Activated CD4-positive, alpha-beta memory T cell treated with anti-CD3 and anti-CD28 coated beads for 36 hours (primary cell): ENCODE measurements around the gene TRAPPC2L. TPM values are rescaled to one million over a fixed set of nuclear protein-coding genes. Genes with fewer than 3 reads are reported as not detected.

ENCODE experiments used
- CTCF ChIA-PET: fragments of 350-600 bp; sonication (Branson Sonifier 250); formaldehyde crosslinking; loops from one replicate; lab custom pipeline; 2021; ENCODE audit warnings: antibody characterized with exemption, inconsistent platforms; lab: Charles Lee
- POLR2A ChIA-PET: fragments of 350-600 bp; sonication (Branson Sonifier 250); formaldehyde crosslinking; loops from one replicate; lab custom pipeline; 2021; ENCODE audit warnings: antibody characterized with exemption; lab: Charles Lee
- DNase-seq: peaks from one replicate; pipeline ENCODE4 v3.0.0-alpha.2; 2020
- H3K27ac Mint-ChIP-seq: one replicate; pipeline ENCODE4 v1.8.0; 2021; ENCODE audit warnings: mixed read lengths
- H3K27me3 Mint-ChIP-seq: one replicate; pipeline ENCODE4 v1.8.0; 2021; ENCODE audit warnings: mixed read lengths
- H3K36me3 Mint-ChIP-seq: one replicate; pipeline ENCODE4 v1.8.0; 2021; ENCODE audit warnings: mixed read lengths
- H3K4me1 Mint-ChIP-seq: one replicate; pipeline ENCODE4 v1.8.0; 2021; ENCODE audit warnings: low read depth, mixed read lengths
- H3K4me3 Mint-ChIP-seq: one replicate; pipeline ENCODE4 v1.8.0; 2021; ENCODE audit warnings: mild to moderate bottlenecking, mixed read lengths
- H3K9me3 Mint-ChIP-seq: one replicate; pipeline ENCODE4 v1.8.0; 2021; ENCODE audit warnings: mixed read lengths
- intact Hi-C: fragments of 100-400 bp; cut with micrococcal nuclease; formaldehyde crosslinking; loops from one replicate; pipeline ENCODE4 v1.15.1; 2023
- total RNA-seq, 2 experiments: library from RNA; stranded (reverse); gene quantifications; one replicate each; pipeline ENCODE4 v1.2.3, GENCODE V29; 2021

The TRAPPC2L gene
- total RNA-seq, 2 experiments from 2014 or later: 63.6 to 71.5 TPM

DNA sequence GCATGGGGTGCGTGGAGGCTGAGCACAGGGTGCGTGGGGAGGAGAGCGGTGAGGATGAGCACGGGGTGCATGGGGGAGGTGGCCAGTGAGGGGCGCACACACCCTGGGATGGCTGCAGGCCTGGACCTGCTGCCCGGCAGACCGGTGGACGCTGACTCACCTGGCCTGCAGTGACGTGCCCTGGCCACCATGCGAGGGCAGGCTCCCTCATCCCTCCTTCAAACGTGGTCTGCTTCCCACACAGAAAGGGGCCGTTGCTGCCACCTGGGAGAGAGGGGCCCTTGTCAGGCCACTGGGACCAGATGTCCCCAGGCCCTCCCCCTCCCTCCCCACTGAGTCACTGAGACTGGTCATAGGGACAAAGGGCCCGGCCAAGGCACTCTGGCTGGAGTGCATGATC is 25.1 kb upstream of the TRAPPC2L start:
- peaks cover 3% of the 10 kb centered on the region for H3K36me3 Mint-ChIP-seq
- ChIA-PET CTCF (no interaction called here), POLR2A (no interaction called here)
- DNase-seq: no peak
- no peaks in the 10 kb centered on the region for H3K9me3 Mint-ChIP-seq
- H3K4me1 Mint-ChIP-seq: no peaks in the 10 kb centered on the region
- intact Hi-C loops: no loop called here
- no peak overlapping the region for H3K4me3 Mint-ChIP-seq
- H3K27me3 Mint-ChIP-seq: no peaks in the 10 kb centered on the region
- H3K27ac Mint-ChIP-seq: no peak overlapping the region

DNA sequence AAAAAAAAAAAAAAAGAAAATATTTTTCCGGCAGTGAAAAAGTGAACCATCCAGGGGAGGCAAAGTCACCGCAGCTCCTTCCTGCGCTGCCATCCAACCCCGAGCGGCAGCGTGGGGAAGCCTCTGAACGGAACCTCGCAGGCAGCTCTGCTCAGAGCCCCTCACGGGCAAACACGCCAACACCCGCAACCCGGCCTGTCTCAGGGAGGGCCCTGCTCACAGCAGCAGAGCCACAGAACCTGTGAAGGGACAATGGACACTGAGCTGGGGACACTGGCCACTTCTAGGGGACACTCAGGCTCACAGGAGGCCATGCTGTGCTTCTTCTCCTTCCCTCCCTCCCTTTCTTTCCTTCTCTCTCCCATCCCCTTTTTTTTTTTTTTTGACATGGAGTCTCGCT is 23.8 kb upstream of the TRAPPC2L start:
- H3K27ac Mint-ChIP-seq: no peak overlapping the region
- H3K4me1 Mint-ChIP-seq: no peaks in the 10 kb centered on the region
- H3K27me3 Mint-ChIP-seq: no peaks in the 10 kb centered on the region
- DNase-seq: no peak
- H3K36me3 Mint-ChIP-seq: peaks cover 3% of the 10 kb centered on the region
- CTCF ChIA-PET: no interaction called here
- intact Hi-C loops: no loop called here
- H3K9me3 Mint-ChIP-seq: no peaks in the 10 kb centered on the region
- POLR2A ChIA-PET: no interaction called here
- H3K4me3 Mint-ChIP-seq: no peak overlapping the region

DNA sequence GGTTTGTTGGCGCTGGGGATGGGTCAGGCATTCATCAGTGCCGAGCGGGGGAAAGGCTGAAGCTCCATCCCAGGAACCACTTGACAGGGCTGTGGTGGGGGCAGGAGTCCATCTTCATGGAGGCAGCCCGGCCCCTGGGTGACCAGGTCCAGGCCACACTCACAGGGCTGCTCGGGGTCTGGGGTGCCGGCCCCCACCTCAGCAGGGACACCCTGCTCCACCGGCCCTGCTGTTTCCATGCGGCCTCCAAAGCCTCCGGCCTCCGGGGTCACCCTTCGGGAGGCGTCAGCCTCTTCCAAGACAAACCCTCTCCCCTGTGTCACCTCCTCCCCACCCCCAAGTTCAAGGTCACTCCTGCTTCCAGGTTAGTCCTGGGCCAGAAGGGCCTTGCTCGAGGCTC is 22.3 kb upstream of the TRAPPC2L start:
- intact Hi-C loops: no loop called here
- no peak overlapping the region for H3K4me3 Mint-ChIP-seq
- H3K27ac Mint-ChIP-seq: no peak overlapping the region
- ChIA-PET CTCF (no interaction called here), POLR2A (no interaction called here)
- no peaks in the 10 kb centered on the region for H3K4me1 Mint-ChIP-seq
- DNase-seq: no peak
- H3K36me3 Mint-ChIP-seq: peaks cover 3% of the 10 kb centered on the region
- no peaks in the 10 kb centered on the region for H3K27me3 Mint-ChIP-seq
- no peaks in the 10 kb centered on the region for H3K9me3 Mint-ChIP-seq

DNA sequence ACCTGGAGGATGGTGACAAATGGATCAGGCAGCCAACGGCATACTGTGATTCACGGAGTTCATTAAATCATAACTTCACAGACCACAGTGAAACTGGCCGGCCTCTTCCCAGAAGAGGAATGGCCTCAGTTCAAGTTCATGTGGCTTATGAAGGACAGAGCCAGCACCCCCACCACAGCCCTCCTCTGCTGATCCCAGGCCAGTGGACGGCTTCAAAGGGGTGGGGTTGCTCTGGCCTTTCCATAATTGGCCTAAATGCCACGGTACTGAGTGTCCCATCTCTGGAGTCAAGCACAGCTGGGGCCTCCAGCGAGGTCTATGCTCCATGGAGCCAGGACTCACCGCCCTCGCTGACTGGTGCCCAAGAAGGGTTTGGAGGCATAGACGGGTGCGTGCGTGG is 21.5 kb upstream of the TRAPPC2L start:
- H3K27ac Mint-ChIP-seq: no peak overlapping the region
- H3K9me3 Mint-ChIP-seq: no peaks in the 10 kb centered on the region
- intact Hi-C loops: no loop called here
- no peak overlapping the region for H3K4me3 Mint-ChIP-seq
- H3K4me1 Mint-ChIP-seq: no peaks in the 10 kb centered on the region
- H3K36me3 Mint-ChIP-seq: peaks cover 3% of the 10 kb centered on the region
- POLR2A ChIA-PET: no interaction called here
- CTCF ChIA-PET: no interaction called here
- no peak for DNase-seq
- no peaks in the 10 kb centered on the region for H3K27me3 Mint-ChIP-seq

DNA sequence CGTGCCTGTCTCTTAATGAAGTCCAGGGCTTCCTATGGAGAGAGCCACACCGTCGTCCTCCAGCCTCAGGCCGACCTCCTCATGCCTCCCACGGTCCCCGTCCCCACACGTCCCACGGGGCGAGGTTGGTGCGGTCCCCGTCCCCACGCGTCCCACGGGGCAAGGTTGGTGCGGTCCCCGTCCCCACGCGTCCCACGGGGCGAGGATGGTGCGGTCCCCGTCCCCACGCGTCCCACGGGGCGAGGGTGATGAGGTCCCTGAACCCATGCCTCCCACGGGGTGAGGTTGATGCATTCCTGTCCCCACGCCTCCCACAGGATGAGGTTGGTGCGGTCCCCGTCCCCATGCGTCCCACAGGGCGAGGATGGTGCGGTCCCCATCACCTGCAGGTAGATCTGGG is 21.1 kb upstream of the TRAPPC2L start:
- intact Hi-C loops: no loop called here
- ChIA-PET POLR2A (no interaction called here), CTCF (no interaction called here)
- no peak overlapping the region for H3K27ac Mint-ChIP-seq
- H3K36me3 Mint-ChIP-seq: peaks cover 3% of the 10 kb centered on the region
- no peak for DNase-seq
- H3K9me3 Mint-ChIP-seq: no peaks in the 10 kb centered on the region
- H3K4me3 Mint-ChIP-seq: no peak overlapping the region
- no peaks in the 10 kb centered on the region for H3K4me1 Mint-ChIP-seq
- H3K27me3 Mint-ChIP-seq: no peaks in the 10 kb centered on the region

DNA sequence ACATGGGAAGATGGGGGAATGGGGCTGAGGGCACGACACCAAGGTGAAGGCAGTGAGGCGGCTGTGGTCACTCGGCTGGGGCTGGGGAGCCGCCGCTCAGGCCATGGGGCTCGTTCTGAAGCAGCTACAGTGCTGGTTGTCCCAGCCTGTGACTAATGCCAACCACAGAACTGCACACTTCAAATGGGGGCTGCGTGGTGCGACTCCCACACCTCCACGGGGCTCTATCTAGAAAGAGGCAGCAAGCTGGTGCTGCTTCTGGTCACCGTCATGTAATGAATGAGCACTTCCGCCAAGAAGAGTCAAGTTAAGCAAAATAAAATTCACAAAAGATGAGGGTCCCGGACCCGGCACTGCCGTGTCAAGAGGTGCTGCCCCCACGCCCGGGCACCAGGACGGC is 20.1 kb upstream of the TRAPPC2L start:
- no peak overlapping the region for H3K4me3 Mint-ChIP-seq
- ChIA-PET CTCF (no interaction called here), POLR2A (interaction anchor here (0.6 kb wide), 1 partner anchor 30 kb away, joined by 3 read pairs; no protein-coding TSS in a partner anchor)
- DNase-seq: no peak
- peaks cover 3% of the 10 kb centered on the region for H3K36me3 Mint-ChIP-seq
- no peaks in the 10 kb centered on the region for H3K9me3 Mint-ChIP-seq
- no peaks in the 10 kb centered on the region for H3K4me1 Mint-ChIP-seq
- H3K27ac Mint-ChIP-seq: no peak overlapping the region
- no peaks in the 10 kb centered on the region for H3K27me3 Mint-ChIP-seq
- intact Hi-C loops: no loop called here

DNA sequence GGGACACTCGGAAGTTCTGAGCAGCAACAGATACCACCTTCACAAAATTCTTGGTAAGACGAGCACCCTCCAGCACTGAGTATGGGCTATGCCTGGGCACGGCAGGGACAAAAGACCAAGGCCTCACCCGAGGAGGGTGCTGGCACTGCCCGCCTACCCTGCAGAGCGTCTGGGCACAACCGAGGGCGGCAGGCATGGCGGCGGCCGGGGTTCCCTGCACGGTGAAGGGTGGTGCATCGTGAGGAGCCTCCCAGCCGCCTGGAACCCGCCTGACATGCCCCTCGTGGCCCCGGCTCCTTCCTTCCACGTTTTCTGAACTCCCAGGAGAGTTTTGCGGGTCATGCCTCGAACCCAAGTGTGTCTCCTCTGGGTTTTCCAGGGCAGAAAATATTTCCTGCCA is 19.1 kb upstream of the TRAPPC2L start:
- ChIA-PET POLR2A (no interaction called here), CTCF (no interaction called here)
- DNase-seq: no peak
- no peak overlapping the region for H3K4me3 Mint-ChIP-seq
- H3K27me3 Mint-ChIP-seq: no peaks in the 10 kb centered on the region
- no peaks in the 10 kb centered on the region for H3K4me1 Mint-ChIP-seq
- no peak overlapping the region for H3K27ac Mint-ChIP-seq
- intact Hi-C loops: no loop called here
- H3K36me3 Mint-ChIP-seq: peaks cover 3% of the 10 kb centered on the region
- no peaks in the 10 kb centered on the region for H3K9me3 Mint-ChIP-seq

DNA sequence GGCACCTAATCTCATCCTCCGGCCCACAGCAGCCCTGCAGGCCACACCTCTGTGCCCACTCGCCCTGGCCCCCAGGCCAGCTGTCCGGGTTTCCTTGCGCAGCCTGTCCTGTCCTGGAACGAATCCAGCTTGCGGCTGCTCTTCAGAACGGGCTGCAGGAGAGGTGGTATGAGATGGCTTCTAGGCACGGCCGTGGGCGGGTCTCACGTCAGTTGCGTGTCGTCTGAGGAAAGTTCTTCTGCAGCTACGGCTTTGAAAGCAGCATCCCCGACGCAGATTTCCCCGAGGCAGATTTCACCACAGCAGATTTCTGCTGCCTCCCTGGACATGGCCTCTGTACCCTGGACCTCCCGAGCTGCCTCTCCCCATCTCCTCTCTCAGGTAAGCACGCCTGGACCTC is 18.4 kb upstream of the TRAPPC2L start:
- Mint-ChIP-seq H3K4me1 (no peaks in the 10 kb centered on the region), H3K27me3 (no peaks in the 10 kb centered on the region), H3K36me3 (peaks cover 3% of the 10 kb centered on the region), H3K4me3 (no peak overlapping the region), H3K9me3 (no peaks in the 10 kb centered on the region), H3K27ac (no peak overlapping the region)
- DNase-seq: no peak
- ChIA-PET CTCF (no interaction called here), POLR2A (no interaction called here)
- intact Hi-C loops: no loop called here

DNA sequence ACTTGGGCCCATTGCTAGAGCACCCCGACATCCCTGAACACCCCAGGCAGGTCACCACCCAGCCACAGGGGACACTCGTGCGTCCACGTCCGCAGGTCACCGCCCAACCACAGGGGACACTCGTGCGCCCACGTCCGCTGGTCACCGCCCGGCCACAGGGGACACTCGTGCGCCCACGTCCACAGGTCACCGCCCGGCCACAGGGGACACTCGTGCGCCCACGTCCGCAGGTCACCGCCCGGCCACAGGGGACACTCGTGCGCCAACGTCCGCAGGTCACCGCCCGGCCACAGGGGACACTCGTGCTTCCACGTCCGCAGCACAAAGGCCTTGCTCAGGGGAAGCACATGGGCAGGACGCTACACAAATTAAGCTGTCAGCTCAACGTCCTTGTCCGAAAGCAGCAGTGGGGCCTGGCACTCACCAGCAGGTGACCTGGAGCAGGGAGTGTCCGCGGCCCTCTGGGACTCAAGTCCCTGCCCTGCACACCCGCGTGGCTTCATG is 17.8 kb upstream of the TRAPPC2L start:
- Mint-ChIP-seq H3K27ac (no peak overlapping the region), H3K9me3 (no peaks in the 10 kb centered on the region), H3K27me3 (no peaks in the 10 kb centered on the region), H3K4me1 (no peaks in the 10 kb centered on the region), H3K4me3 (no peak overlapping the region), H3K36me3 (peaks cover 3% of the 10 kb centered on the region)
- DNase-seq: no peak
- ChIA-PET CTCF (no interaction called here), POLR2A (no interaction called here)
- intact Hi-C loops: no loop called here

DNA sequence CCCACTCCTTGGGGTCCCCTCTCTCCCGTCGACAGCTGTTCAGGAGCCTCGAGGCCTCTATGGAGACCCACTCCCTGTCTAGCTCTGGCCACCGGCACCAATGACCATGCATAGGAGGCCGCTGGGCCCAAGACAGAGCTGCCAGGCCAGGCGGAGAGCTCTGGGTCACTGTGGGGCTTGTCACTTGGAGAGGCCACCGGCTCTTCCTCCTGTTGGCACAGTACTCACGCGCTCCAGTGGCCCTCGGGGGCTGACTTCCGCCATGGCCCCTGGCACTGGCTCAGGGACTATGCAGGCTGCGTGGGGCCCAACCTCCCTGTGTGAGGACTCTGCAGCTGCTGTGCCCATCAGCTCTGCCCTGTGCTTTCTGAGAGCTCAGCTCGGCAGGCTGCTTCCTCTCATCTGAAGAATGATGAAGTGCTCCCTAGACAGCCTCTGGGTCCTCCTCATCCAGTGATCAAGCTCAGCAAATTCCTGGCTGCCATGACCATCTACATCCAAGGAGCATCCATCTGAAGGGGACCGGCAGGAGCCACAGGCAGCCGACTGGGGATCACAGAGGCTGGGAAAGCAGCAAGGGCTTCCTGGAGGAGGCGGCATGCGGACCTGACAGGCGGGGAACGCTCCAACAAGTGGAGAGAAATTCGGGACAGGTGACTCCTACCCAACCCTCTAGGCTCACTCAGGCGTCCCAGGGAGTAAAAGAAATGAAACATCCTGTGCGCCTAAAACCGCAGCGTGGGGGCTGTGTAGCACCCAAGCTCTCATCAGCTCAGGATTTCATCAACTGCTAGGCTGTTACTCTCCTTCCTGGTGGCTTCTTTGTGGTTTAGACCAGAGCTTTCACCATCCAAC is 17.0 kb upstream of the TRAPPC2L start:
- intact Hi-C loops: no loop called here
- Mint-ChIP-seq H3K4me1 (no peaks in the 10 kb centered on the region), H3K4me3 (no peak overlapping the region), H3K9me3 (no peaks in the 10 kb centered on the region), H3K36me3 (peaks cover 3% of the 10 kb centered on the region), H3K27ac (no peak overlapping the region), H3K27me3 (no peaks in the 10 kb centered on the region)
- POLR2A ChIA-PET: no interaction called here
- CTCF ChIA-PET: no interaction called here
- DNase-seq: no peak

DNA sequence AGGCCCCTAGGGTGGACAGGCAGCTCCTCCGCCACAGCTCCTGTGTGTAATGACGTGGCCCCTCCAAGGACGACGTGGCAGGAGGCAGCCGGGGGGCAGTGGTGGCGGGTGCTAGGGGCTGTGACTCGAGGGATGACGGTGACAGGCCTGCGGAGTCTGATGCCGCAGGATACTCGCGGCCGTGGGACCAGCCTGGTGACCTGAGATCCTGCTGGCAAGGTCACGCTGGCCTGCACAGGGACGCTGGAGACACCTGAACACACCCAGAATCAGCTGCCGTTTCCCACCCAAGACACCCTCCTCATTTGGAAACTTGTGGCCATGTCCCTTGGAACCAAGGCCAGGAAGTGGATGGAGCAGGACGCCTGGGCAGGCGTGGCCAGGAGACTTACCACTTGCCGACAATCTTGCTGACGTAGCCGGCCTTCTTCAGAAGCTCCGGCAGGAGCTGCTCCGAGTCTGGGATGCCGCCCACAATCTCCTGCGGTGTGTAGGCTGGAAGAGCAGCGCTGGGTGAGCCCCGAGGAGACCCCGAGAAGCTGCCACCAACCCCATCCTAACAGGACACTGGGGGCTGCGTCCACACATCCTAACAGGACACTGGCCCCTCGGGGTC is 16.2 kb upstream of the TRAPPC2L start:
- Mint-ChIP-seq H3K4me3 (no peak overlapping the region), H3K27me3 (no peaks in the 10 kb centered on the region), H3K9me3 (no peaks in the 10 kb centered on the region), H3K27ac (no peak overlapping the region), H3K4me1 (no peaks in the 10 kb centered on the region), H3K36me3 (no peaks in the 10 kb centered on the region)
- ChIA-PET CTCF (no interaction called here), POLR2A (no interaction called here)
- no peak for DNase-seq
- intact Hi-C loops: no loop called here

DNA sequence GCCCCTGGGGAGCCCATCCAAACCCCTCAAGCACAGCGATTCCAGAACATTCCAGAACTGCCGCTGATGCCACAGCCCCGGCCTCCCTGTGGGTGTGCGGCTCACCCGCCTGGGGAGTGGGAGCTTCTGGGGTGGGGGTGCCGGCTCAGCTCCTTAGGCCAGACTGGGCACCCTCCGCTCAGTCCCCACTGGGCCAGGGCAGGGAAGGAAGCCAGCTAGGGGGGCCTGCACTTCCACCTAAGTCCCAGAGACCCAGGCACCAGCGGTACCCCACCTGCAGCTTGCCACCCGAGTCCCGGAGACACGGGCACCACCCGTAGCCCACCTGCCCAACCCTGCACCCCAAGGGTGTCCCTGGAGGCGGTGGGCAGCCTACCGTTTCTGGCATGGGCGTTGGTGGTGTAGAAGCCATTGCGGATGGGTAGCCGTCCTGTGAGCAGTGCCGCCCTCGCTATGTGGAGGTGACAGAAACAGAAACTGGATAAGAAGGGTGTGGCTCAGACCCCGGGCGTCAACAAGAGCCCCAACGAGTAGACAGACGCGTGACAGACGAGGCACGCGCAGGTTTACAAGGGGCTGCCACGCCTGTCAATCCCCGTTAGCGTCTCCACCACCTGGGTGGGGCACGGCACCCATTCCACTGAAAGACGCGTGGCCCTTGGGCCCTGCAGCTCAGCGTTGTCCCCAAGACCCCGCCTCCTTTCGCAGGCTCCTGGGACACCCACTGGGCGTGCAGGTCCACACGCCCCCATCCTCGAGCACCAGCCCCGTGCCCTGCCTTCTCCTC is 15.2 kb upstream of the TRAPPC2L start:
- CTCF ChIA-PET: no interaction called here
- no peak for DNase-seq
- H3K27me3 Mint-ChIP-seq: no peaks in the 10 kb centered on the region
- H3K4me1 Mint-ChIP-seq: no peaks in the 10 kb centered on the region
- H3K27ac Mint-ChIP-seq: no peak overlapping the region
- H3K9me3 Mint-ChIP-seq: no peaks in the 10 kb centered on the region
- intact Hi-C loops: no loop called here
- no peaks in the 10 kb centered on the region for H3K36me3 Mint-ChIP-seq
- H3K4me3 Mint-ChIP-seq: no peak overlapping the region
- POLR2A ChIA-PET: no interaction called here
